ENCODE data around the gene LRMDA. TPM values are rescaled to one million over a fixed set of nuclear protein-coding genes. Genes with fewer than 3 reads are reported as not detected.

The LRMDA gene
- total and polyA plus RNA-seq, 2 of the 8 experiments (the other 6 are each of a cell fraction or from before 2014, with no cell fraction given): 0.86 to 2.8 TPM

- no peaks in the 10 kb centered on the region for H3K79me1 ChIP-seq (ENCODE audit: low read depth, low read length)
- 100% methylated on average over 2 of the region's 2 CpGs; no CpG with 5 or more reads in 1 of the 2 experiments for WGBS, 2 experiments (ENCODE audit: extremely low coverage in 1 of 2, insufficient coverage in 1 of 2, insufficient read length in 1 of 2, insufficient replicate concordance in 2 of 2, low coverage in 1 of 2, low lambda C conversion rate in 2 of 2, missing lambda C conversion rate in 1 of 2)
These were observed 56.3 kb downstream of the LRMDA start for GRCh38 chr10:75487755-75488125.

More at GRCh38 chr10:75487755-75488125, 56.3 kb downstream of the LRMDA start:
- FAIRE-seq: no peak
- Histone ChIP-seq H3K9ac (replicated peaks in 1 of 4; ENCODE audit: extremely low read depth in 1 of 4, low read depth in 3 of 4, low read length in 3 of 4) (no peak overlapping the region), H4K91ac (replicated peaks; ENCODE audit: insufficient read length, low read length) (no peak overlapping the region), H3K36me3 (ENCODE audit: control insufficient read depth in 2 of 4, insufficient read depth in 4 of 4, low read length in 3 of 4) (no peaks in the 10 kb centered on the region), H3K9me3 (ENCODE audit: insufficient read depth in 2 of 2, low read depth in 1 of 2, low read length in 1 of 2) (no peaks in the 10 kb centered on the region), H2BK20ac (ENCODE audit: low read length) (no peak overlapping the region), H2BK15ac (ENCODE audit: low read length) (no peak overlapping the region), H3K27ac (ENCODE audit: low read depth, low read length) (no peak overlapping the region), H3K4me3 (ENCODE audit: extremely low read depth in 1 of 4, insufficient read depth in 2 of 4, low read depth in 3 of 4, low read length in 4 of 4) (no peak overlapping the region), H3K4me1 (replicated peaks in 1 of 4; ENCODE audit: control insufficient read depth in 3 of 4, insufficient read depth in 4 of 4, low read length in 3 of 4) (no peaks in the 10 kb centered on the region), H3K23ac (ENCODE audit: insufficient read length) (no peak overlapping the region), H3K14ac (ENCODE audit: insufficient read length) (no peak overlapping the region), H2AFZ (ENCODE audit: low read length) (no peak overlapping the region), H4K8ac (ENCODE audit: extremely low read depth, insufficient read depth, low read length) (no peak overlapping the region), H2BK120ac (replicated peaks; ENCODE audit: low read depth, low read length) (no peak overlapping the region), H4K20me1 (replicated peaks in 1 of 2; ENCODE audit: control insufficient read depth in 1 of 2, insufficient read depth in 2 of 2, low read length in 2 of 2) (no peaks in the 10 kb centered on the region), H3K56ac (replicated peaks; ENCODE audit: insufficient read length, low read depth, low read length) (no peak overlapping the region), H3K79me2 (ENCODE audit: control insufficient read depth in 1 of 2, insufficient read depth in 2 of 2, low read length in 2 of 2) (no peaks in the 10 kb centered on the region), H2BK5ac (ENCODE audit: low read depth, low read length) (no peak overlapping the region), H2AK5ac (ENCODE audit: low read depth, low read length) (no peak overlapping the region), H3K23me2 (ENCODE audit: low read depth, low read length) (no peaks in the 10 kb centered on the region), H3K4me2 (ENCODE audit: insufficient read depth in 1 of 2, low read depth in 2 of 2, low read length in 2 of 2) (no peak overlapping the region), H3K18ac (ENCODE audit: extremely low read depth, low read length) (no peak overlapping the region), H4K5ac (ENCODE audit: insufficient read length, low read depth, low read length) (no peak overlapping the region), H3K4ac (replicated peaks; ENCODE audit: insufficient read length, low read depth, low read length) (no peak overlapping the region), H3K27me3 (replicated peaks in 1 of 4; ENCODE audit: control insufficient read depth in 3 of 4, extremely low read depth in 1 of 4, insufficient read depth in 3 of 4, low read length in 3 of 4) (peaks cover 0 to 3% (median 0%) of the 10 kb centered on the region in 4 experiments; a peak in 1 of 7 replicates), H2BK12ac (ENCODE audit: low read depth, low read length) (no peak overlapping the region)
- ChIA-PET CTCF (ENCODE audit: partially characterized antibody) (interaction anchor here (0.9 kb wide), 2 partner anchors 30 to 305 kb away, joined by 3 read pairs; no protein-coding TSS in a partner anchor), POLR2A (ENCODE audit: partially characterized antibody) (interaction anchor here (1.1 kb wide), 1 partner anchor 32 kb away, joined by 3 read pairs; no protein-coding TSS in a partner anchor)
- no peak for DNase-seq (ENCODE audit: low read depth in 1 of 2, low spot score in 2 of 2)
- TF ChIP-seq YY1 (IDR thresholded peaks at IDR 0.05; ENCODE audit: low read depth, low read length) (no peak), ASH2L (IDR thresholded peaks at IDR 0.05; ENCODE audit: low read length) (no peak), CEBPB (IDR thresholded peaks at IDR 0.05; ENCODE audit: low read depth, low read length) (no peak), SP1 (IDR thresholded peaks at IDR 0.05; ENCODE audit: low read depth, low read length) (no peak), TBP (IDR thresholded peaks at IDR 0.05; ENCODE audit: low read depth, low read length) (no peak)
